HepG2 (cell line): Measurements from ENCODE around the gene RELB. TPM values are rescaled to one million over a fixed set of nuclear protein-coding genes. Genes with fewer than 3 reads are reported as not detected.

Experiments
- ATAC-seq: fragments of 200-7000 bp; cut with Tn5 transposase; 3 replicates; pipeline ENCODE4 v1.9.1; 2020; ENCODE audit warnings: mild to moderate bottlenecking, moderate library complexity
- BruUV-seq: library from RNA; stranded (reverse); fragments of 400-500 nt; replicated peaks from 2 replicates; lab custom pipeline; 2021; lab: Mats Ljungman, UMichigan
- CTCF ChIA-PET: fragments of 300-600 bp; formaldehyde crosslinking; extraction: SDS; loops from one replicate; lab custom pipeline; 2021; ENCODE audit warnings: low total read pairs, inconsistent platforms, low intra/inter-chr PET ratio; lab: Yijun Ruan, JAX
- POLR2A ChIA-PET: fragments of 350-600 bp; sonication (Branson Sonifier 250); formaldehyde crosslinking; loops from one replicate; lab custom pipeline; 2020; ENCODE audit warnings: antibody characterized with exemption, inconsistent platforms; lab: Yijun Ruan, JAX
- DNase-seq: peaks from one replicate; pipeline ENCODE4 v3.0.0-alpha.2; 2015; ENCODE audit warnings: low spot score
- FAIRE-seq: peaks from 3 replicates; lab custom pipeline; 2011; peaks lifted over from hg19 to GRCh38; lab: Jason Lieb, UNC
- H2AFZ ChIP-seq: one replicate; pipeline ENCODE4 v1.6.1; 2011; ENCODE audit warnings: low read length, inconsistent platforms
- H3K27ac ChIP-seq: fragments of 300-600 bp; 3 replicates; pipeline ENCODE4 v1.8.0; 2011; ENCODE audit warnings: mixed run types, mild to moderate bottlenecking, mixed read lengths, low read length, inconsistent platforms; ENCODE audit not compliant: insufficient read depth; ENCODE audit errors: extremely low read length
- H3K27me3 ChIP-seq, 2 experiments: fragments of 200-600 bp in 1 of 2; 2 replicates in 1 of 2; 3 replicates in 1 of 2; pipeline versions ENCODE4 v1.6.0 to v1.8.0; 2011; ENCODE audit warnings: low read length in 2 of 2, mild to moderate bottlenecking in 2 of 2, moderate library complexity in 2 of 2, inconsistent platforms in 1 of 2; ENCODE audit not compliant: insufficient read depth in 2 of 2, control insufficient read depth in 1 of 2
- H3K36me3 ChIP-seq, 2 experiments: fragments of 200-600 bp in 1 of 2; replicated peaks in 1 of 2; 2 replicates in 1 of 2; 3 replicates in 1 of 2; pipeline versions ENCODE4 v1.5.1 to v1.8.0; 2011; ENCODE audit warnings: low read length in 2 of 2, inconsistent platforms in 1 of 2; ENCODE audit not compliant: insufficient read depth in 2 of 2, control insufficient read depth in 1 of 2
- H3K4me1 ChIP-seq: 2 replicates; pipeline ENCODE4 v1.5.1; 2012; ENCODE audit warnings: low read length, inconsistent platforms; ENCODE audit not compliant: insufficient read depth
- H3K4me2 ChIP-seq: 2 replicates; pipeline ENCODE4 v1.6.0; 2011; ENCODE audit warnings: low read depth, low read length, inconsistent platforms
- H3K4me3 ChIP-seq, 3 experiments: fragments of 200-600 bp in 1 of 3; sonication (generic), shearing (Covaris generic) in 1 of 3; replicated peaks in 1 of 3; 2 replicates each; pipeline ENCODE4 v1.5.1; 2011 to 2016; ENCODE audit warnings: low read length in 3 of 3, inconsistent platforms in 2 of 3, low read depth in 2 of 3, mild to moderate bottlenecking in 2 of 3, control low read depth in 1 of 3, mixed read lengths in 1 of 3; ENCODE audit not compliant: insufficient read depth in 1 of 3
- H3K79me2 ChIP-seq: one replicate; pipeline ENCODE4 v1.6.1; 2011; ENCODE audit warnings: low read length, inconsistent platforms; ENCODE audit not compliant: insufficient read depth
- H3K9ac ChIP-seq: 2 replicates; pipeline ENCODE4 v1.6.0; 2011; ENCODE audit warnings: mild to moderate bottlenecking, low read depth, low read length, inconsistent platforms; ENCODE audit not compliant: insufficient read depth
- H3K9me3 ChIP-seq: 2 replicates; pipeline ENCODE4 v1.5.1; 2012; ENCODE audit warnings: mild to moderate bottlenecking, low read length
- H4K20me1 ChIP-seq: 2 replicates; pipeline ENCODE4 v1.6.0; 2011; ENCODE audit warnings: inconsistent platforms, mild to moderate bottlenecking, low read length, moderate library complexity; ENCODE audit not compliant: insufficient read depth
- HMG20A ChIP-seq: IDR thresholded peaks from 2 replicates; pipeline ENCODE4 v1.6.1; 2016; ENCODE audit warnings: borderline replicate concordance
- MEIS1 ChIP-seq: sonication (generic); formaldehyde crosslinking; IDR thresholded peaks from 2 replicates; pipeline ENCODE4 v1.9.0; 2021; ENCODE audit warnings: mild to moderate bottlenecking, missing genetic modification reagents, moderate library complexity, borderline replicate concordance
- NR2C2 ChIP-seq: sonication (generic); formaldehyde crosslinking; IDR thresholded peaks from 2 replicates; pipeline ENCODE4 v1.4.0; 2020; ENCODE audit warnings: missing genetic modification reagents, mild to moderate bottlenecking, moderate library complexity, borderline replicate concordance
- ZNF230 ChIP-seq: sonication (generic); formaldehyde crosslinking; IDR thresholded peaks from 2 replicates; pipeline ENCODE4 v1.4.0; 2020; ENCODE audit warnings: mild to moderate bottlenecking, missing genetic modification reagents
- ZNF343 ChIP-seq: sonication (generic); formaldehyde crosslinking; IDR thresholded peaks from 2 replicates; pipeline ENCODE4 v1.4.0; 2020; ENCODE audit warnings: mild to moderate bottlenecking, missing genetic modification reagents
- ZNF460 ChIP-seq: sonication (generic); formaldehyde crosslinking; IDR thresholded peaks from 2 replicates; pipeline ENCODE4 v1.5.1; 2020; ENCODE audit warnings: missing genetic modification reagents, mild to moderate bottlenecking, borderline replicate concordance
- ZNF780A ChIP-seq: sonication (generic); formaldehyde crosslinking; IDR thresholded peaks from 2 replicates; pipeline ENCODE4 v1.8.0; 2022; ENCODE audit warnings: mild to moderate bottlenecking, missing genetic modification reagents, moderate library complexity
- WGBS: methylation state at CpG from one replicate; pipeline ENCODE4 v1.1.6; 2017; ENCODE audit warnings: low lambda C conversion rate; 5-methylcytosine and 5-hydroxymethylcytosine counted together
- in situ Hi-C: cut with HindIII; loops from 2 replicates; pipeline ENCODE4 v1.10.0; 2017; ENCODE audit warnings: low pct_unique_long_range_greater_than_20kb; ENCODE audit not compliant: extremely low pct_ligation_motif_present
- intact Hi-C: fragments of 100-400 bp; cut with micrococcal nuclease; formaldehyde crosslinking; loops from one replicate; pipeline ENCODE4 v1.10.0; 2022; ENCODE audit not compliant: unreplicated experiment
- polyA plus RNA-seq, 8 experiments: library from polyadenylated mRNA; depleted of rRNA in 3 of 8; stranded (reverse) in 7 of 8; unstranded in 1 of 8; fragments of >200 nt; fragmentation: Illumina TruSeq in 4 of 8; extraction: Trizol in 4 of 8; gene quantifications; 2 replicates each; pipeline versions ENCODE4 v1.2.1 to v1.2.3, GENCODE V29; 2011 to 2016; ENCODE audit warnings: low read depth in 4 of 8, missing spikeins in 1 of 8, mixed read lengths in 1 of 8; ENCODE audit not compliant: insufficient read depth in 1 of 8
- total RNA-seq, 5 experiments: library from RNA; depleted of rRNA; stranded (reverse); fragments of >200 nt; fragmentation: Illumina TruSeq; extraction: Trizol; gene quantifications; 2 replicates each; pipeline ENCODE4 v1.2.3, GENCODE V29; 2016; ENCODE audit warnings: low read depth in 1 of 5
- TF ChIP-seq, protein P1 (sequence below): IDR thresholded peaks from 2 replicates; pipeline ENCODE4 v1.6.1; 2016
- TF ChIP-seq, protein P2 (sequence below): sonication (generic); formaldehyde crosslinking; IDR thresholded peaks from 2 replicates; pipeline ENCODE4 v1.8.0; 2022; ENCODE audit warnings: mild to moderate bottlenecking, missing genetic modification reagents; ENCODE audit not compliant: insufficient replicate concordance

Gene RELB
- total and polyA plus RNA-seq, 2 of the 13 experiments (the other 11 are each of a cell fraction or from before 2014, with no cell fraction given), result 1.9 to 3.5 TPM

DNA sequence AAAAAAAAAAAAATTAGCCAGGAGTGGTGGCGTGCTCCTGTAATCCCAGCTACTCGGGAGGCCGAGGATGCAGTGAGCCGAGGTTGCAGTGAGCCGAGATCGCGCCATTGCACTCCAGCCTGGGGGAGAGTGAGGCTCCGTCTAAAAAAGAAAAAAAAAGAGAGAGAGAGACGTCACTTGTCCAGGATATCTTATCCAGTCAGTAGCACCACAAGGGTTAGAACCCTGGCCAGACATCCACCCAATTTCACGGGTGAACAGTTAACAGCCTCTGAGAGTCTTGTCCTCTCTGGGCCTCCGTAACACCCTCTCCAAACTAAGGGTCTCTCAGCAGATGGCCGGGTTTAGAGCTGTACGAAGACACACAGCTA lies 47.0 kb upstream of the RELB start:
- FAIRE-seq (no peak), ATAC-seq (no peak), DNase-seq (no peak)
- peak overlapping the region; percentile 91 for H3K27ac ChIP-seq
- peak; percentile 43; the same call in 1 of the 2 replicates for TF ChIP-seq MEIS1 (CRISPR knock-in tag)
- TF ChIP-seq ZNF230 (CRISPR knock-in tag), result 0 out of 2 replicates have a peak, but pooled peaks have one; percentile 0
- TF ChIP-seq HMG20A (CRISPR knock-in tag), result no peak
- TF ChIP-seq, protein P1, sequence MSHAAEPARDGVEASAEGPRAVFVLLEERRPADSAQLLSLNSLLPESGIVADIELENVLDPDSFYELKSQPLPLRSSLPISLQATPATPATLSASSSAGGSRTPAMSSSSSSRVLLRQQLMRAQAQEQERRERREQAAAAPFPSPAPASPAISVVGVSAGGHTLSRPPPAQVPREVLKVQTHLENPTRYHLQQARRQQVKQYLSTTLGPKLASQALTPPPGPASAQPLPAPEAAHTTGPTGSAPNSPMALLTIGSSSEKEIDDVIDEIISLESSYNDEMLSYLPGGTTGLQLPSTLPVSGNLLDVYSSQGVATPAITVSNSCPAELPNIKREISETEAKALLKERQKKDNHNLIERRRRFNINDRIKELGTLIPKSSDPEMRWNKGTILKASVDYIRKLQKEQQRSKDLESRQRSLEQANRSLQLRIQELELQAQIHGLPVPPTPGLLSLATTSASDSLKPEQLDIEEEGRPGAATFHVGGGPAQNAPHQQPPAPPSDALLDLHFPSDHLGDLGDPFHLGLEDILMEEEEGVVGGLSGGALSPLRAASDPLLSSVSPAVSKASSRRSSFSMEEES (CRISPR knock-in tag), result no peak
- TF ChIP-seq ZNF343 (CRISPR knock-in tag), result peak; percentile 73; the same call in 1 of the 2 replicates
- TF ChIP-seq ZNF780A (CRISPR knock-in tag), result 0 out of 2 replicates have a peak, but pooled peaks have one; percentile 49
- 0 out of 2 replicates have a peak, but pooled peaks have one; percentile 4 for TF ChIP-seq NR2C2 (CRISPR knock-in tag)
- TF ChIP-seq, protein P2, sequence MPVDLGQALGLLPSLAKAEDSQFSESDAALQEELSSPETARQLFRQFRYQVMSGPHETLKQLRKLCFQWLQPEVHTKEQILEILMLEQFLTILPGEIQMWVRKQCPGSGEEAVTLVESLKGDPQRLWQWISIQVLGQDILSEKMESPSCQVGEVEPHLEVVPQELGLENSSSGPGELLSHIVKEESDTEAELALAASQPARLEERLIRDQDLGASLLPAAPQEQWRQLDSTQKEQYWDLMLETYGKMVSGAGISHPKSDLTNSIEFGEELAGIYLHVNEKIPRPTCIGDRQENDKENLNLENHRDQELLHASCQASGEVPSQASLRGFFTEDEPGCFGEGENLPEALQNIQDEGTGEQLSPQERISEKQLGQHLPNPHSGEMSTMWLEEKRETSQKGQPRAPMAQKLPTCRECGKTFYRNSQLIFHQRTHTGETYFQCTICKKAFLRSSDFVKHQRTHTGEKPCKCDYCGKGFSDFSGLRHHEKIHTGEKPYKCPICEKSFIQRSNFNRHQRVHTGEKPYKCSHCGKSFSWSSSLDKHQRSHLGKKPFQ (CRISPR knock-in tag), result peak; percentile 11
- TF ChIP-seq ZNF460 (CRISPR knock-in tag), result peak; percentile 39; the same call in 1 of the 2 replicates
- H3K79me2 ChIP-seq, result peaks cover 43% of the 10 kb centered on the region
- intact Hi-C loops, result loop anchor here (10.0 kb wide), 1 partner anchor 109 kb away; the partner anchor contains the start of gene NECTIN2
- H3K27me3 ChIP-seq, result no peaks in the 10 kb centered on the region; a peak in 1 of 5 replicates
- BruUV-seq, result no TSS peak
- H3K36me3 ChIP-seq, result peaks cover 0 to 1% of the 10 kb centered on the region in 2 experiments; a peak in 3 of 5 replicates
- peaks cover 78% of the 10 kb centered on the region for H3K4me1 ChIP-seq
- ChIA-PET CTCF (no interaction called here), POLR2A (interaction anchor here (0.7 to 5.2 kb wide), 17 partner anchors 8 to 143 kb away, joined by 3 to 57 read pairs (median 6); partner anchors contain the start of genes APOC1, APOC2, APOE and CLASRP)
- WGBS, result 53% methylated on average over 10 of the region's 13 CpGs
- peak overlapping the region; percentile 93 to 100 (median 99) for H3K4me3 ChIP-seq
- peak overlapping the region; percentile 97 for H3K9ac ChIP-seq
- in situ Hi-C loops, result no loop called here
- H3K4me2 ChIP-seq, result peak overlapping the region; percentile 85
- no peak overlapping the region for H2AFZ ChIP-seq
- peaks cover 19% of the 10 kb centered on the region for H4K20me1 ChIP-seq
- H3K9me3 ChIP-seq, result no peaks in the 10 kb centered on the region
